Transverse colon (tissue), 3 donors: ENCODE data around the gene LAMA4.

ENCODE experiments used
- EP300 ChIP-seq: sonication (generic); formaldehyde crosslinking; IDR thresholded peaks from one replicate; pipeline ENCODE4 v1.6.1; 2017; ENCODE audit warnings: antibody characterized with exemption, low read depth
- POLR2A ChIP-seq: fragments of 450-650 bp; IDR thresholded peaks from one replicate; pipeline ENCODE4 v1.6.1; 2016; ENCODE audit warnings: antibody characterized with exemption, mild to moderate bottlenecking, moderate library complexity
- TF ChIP-seq, protein P1 (sequence below), 5 experiments: fragments of 200-600 bp in 3 of 5; fragments of 450-650 bp in 2 of 5; sonication (generic) in 3 of 5; IDR thresholded peaks; 1 replicate in 2 of 5; 2 replicates in 3 of 5; pipeline ENCODE4 v1.5.1; 2016 to 2017; ENCODE audit warnings: antibody characterized with exemption in 5 of 5, inconsistent platforms in 3 of 5, mild to moderate bottlenecking in 2 of 5, moderate library complexity in 1 of 5

DNA sequence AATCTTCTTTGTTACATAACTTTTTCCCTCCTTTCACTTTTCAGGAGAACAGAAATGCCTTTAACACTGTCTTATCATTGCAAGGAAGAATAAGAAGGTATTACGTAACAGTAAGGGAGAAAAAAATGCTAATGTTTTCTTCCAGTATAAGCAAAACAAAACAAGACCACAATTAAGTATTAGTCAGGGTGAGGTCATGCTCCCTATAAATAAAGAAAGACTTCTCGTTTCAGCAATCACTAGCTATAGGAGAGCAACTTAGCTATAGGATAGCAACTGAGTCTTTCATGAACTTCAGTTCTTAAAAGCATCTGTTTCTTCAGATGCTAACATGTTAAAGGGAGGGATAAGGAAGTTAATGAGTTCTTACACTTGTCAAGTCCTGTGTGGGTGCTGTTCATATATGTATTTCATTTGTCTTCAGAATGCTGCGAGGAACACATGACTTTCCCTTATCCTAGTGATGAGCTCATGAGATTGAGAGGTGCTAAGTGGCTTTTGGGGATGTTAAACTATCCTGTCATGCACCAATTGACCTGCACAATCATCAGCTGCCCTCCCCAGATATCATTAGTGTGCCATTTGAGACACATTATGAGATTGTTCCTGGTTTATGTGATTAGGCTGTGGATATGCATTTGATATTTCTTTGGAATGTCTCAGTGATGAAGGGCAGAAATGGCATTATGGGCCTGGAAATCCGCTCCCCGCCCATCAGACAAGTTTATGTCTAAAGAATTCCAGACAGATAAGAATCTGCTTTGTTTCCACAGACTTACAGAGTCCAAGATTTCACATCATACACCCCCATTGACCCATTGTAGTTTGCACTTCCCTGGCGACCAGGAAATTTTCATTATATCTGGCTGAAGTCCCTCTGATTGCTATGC, 37.5 kb downstream of the LAMA4 start:
- TF ChIP-seq, protein P1, sequence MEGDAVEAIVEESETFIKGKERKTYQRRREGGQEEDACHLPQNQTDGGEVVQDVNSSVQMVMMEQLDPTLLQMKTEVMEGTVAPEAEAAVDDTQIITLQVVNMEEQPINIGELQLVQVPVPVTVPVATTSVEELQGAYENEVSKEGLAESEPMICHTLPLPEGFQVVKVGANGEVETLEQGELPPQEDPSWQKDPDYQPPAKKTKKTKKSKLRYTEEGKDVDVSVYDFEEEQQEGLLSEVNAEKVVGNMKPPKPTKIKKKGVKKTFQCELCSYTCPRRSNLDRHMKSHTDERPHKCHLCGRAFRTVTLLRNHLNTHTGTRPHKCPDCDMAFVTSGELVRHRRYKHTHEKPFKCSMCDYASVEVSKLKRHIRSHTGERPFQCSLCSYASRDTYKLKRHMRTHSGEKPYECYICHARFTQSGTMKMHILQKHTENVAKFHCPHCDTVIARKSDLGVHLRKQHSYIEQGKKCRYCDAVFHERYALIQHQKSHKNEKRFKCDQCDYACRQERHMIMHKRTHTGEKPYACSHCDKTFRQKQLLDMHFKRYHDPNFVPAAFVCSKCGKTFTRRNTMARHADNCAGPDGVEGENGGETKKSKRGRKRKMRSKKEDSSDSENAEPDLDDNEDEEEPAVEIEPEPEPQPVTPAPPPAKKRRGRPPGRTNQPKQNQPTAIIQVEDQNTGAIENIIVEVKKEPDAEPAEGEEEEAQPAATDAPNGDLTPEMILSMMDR (IDR thresholded peaks at IDR 0.05), result no peak
- TF ChIP-seq EP300 (no peak), POLR2A (no peak)
